Amygdala (tissue), 56 donors: Measurements from ENCODE around the gene STARD7.
"Not testable (repeated sequence)": the region's sequence is repeated elsewhere in the genome, so short reads cannot be mapped to it uniquely, and the experiment has no call there.

Experiments
- DNase-seq, 56 donors: peaks; one replicate each; lab custom pipeline; 2025; lab: John Stamatoyannopoulos, UW

The STARD7 gene, protein sequence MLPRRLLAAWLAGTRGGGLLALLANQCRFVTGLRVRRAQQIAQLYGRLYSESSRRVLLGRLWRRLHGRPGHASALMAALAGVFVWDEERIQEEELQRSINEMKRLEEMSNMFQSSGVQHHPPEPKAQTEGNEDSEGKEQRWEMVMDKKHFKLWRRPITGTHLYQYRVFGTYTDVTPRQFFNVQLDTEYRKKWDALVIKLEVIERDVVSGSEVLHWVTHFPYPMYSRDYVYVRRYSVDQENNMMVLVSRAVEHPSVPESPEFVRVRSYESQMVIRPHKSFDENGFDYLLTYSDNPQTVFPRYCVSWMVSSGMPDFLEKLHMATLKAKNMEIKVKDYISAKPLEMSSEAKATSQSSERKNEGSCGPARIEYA

DNA sequence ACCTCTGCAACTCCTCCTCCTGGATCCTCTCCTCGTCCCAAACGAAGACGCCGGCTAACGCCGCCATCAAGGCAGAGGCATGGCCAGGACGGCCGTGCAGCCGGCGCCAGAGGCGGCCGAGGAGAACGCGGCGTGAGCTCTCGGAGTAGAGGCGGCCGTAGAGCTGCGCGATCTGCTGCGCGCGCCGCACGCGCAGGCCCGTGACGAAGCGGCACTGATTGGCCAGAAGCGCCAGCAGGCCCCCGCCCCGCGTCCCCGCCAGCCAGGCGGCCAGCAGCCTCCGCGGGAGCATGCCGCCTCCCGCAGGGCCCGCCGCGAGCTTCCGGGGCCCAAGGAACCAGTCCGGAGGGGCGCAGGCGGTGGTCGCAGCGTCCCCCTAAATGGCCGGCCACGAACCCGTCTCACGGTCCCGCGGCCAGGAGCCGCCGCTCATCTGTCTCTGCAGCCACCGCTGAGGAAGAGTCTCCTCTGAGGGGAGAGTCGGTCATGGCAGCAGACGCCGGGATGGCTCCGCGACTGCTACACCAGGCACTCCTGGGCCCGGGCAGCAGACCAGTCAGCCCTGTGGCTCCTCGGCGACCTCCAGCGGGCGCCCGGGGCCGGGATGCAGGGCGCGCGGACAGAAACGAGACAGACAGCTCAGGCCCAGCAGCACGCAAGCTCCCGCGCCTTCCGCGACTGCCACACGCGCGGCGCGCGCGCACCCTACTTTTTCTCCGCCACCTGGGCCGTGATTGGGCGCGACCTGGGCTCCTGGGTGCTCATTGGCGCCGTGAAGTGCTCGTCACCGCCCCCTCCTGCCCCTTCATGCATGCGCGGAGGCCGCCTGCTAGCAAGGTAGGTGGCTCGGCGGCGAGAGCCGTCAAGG lies at the start of gene STARD7:
Gene STARD7 (minus strand): TSS at position 685 of the 868 bp plus-strand sequence. CDS start 393 bp downstream, at position 292.
- DNase-seq = peak; percentile 85 to 98 (median 94)

DNA sequence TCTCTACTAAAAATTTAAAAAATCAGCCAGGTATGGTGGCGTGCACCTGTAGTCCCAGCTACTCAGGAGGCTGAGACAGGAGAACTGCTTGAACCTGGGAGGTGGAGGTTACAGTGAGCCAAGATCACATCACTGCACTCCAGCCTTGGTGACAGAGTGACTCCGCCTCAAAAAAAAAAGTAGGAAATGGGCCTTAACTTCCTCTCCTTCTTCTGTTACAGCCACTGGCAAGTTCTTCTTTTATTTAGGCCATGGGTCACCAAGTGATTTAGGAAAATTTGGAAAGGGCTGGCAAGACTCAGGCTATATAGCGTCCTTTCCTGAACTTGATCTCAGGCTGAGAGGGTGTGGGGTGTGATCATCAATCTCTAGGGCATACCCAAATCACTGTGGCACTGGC lies 49.1 kb upstream of the STARD7 start:
- DNase-seq = not testable (repeated sequence)

DNA sequence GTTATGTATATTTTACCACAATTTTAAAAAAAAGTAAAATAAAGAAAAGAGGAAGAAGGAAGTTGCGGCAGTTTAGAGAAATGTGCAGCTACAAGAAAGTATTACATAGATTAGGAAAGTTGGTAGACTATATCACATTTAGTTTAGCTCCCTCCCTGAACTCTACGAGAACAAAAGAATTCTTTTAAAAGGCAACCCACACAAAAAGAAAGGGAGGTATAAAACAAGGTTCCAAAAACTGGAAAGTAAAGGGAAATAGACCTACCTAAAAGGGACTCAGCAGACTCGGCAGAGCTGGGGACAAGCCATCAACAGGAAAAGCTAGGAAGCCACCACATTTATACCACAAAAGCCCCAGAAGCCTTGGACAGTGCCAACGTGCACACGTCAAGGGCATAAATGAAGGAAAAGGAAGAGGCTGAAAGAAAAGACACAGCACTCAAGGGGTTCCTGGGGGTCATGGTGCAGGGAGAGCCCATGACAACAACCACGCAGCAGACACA lies 48.0 kb upstream of the STARD7 start:
- DNase-seq = no peak

DNA sequence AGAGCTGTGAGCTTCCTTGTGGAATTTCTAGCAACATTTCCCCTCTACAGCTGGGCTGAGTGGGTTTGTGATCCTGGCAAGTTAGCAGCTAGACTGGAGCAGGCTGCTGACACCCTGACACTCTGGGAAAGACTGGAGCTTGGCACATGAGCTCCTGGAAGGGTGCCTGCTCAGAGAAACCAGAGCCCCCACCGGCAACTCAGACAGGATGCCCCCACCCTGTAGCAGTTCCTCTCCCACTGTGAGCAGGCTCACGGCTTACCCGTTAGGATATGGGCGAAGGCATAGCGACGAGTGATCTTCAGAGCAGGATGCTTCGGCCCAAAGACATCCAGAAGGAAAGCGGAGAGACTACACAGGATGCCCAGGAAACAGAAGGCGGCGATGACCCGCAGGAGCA lies 45.9 kb upstream of the STARD7 start:
- DNase-seq = no peak

DNA sequence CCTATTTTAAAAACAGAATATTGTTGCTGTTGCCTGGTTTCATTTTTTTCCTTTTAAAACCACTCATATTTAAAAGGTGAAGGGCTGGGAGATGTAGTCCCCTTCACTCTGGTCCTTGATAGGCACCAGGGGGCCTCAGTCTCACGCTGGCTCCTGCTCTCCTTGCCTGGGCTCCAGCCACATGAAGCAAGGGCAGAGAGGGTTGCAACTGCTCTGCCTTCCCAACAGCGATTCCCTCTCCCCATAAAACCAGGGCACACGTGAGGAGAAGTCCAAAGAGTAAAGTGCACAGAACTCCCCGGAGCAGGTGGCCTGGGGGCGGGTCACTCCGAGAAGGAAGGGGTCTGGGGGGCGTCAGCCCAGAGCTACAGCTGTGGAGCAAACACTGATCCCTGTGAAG lies 44.4 kb upstream of the STARD7 start:
- DNase-seq = no peak

DNA sequence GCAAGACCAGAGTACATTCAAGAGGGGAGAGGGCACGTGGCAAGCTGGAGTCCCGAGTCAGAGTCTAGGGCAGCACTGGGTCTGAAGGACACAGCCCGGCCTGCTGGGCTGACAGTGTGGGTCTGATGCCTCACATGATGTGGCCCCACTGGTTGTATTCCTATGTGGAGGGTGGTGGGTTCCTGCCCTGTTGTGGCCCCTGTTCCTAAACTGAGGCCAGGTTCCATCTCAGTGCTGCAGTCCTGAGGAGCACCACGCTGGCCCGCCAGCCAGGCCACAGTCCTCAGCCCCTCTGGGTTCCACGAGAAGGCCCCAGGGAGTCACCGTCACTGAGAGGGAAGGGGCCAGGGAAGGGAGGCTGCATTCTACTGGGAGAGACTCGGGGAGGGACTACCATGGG lies 43.9 kb upstream of the STARD7 start:
- DNase-seq = no peak

DNA sequence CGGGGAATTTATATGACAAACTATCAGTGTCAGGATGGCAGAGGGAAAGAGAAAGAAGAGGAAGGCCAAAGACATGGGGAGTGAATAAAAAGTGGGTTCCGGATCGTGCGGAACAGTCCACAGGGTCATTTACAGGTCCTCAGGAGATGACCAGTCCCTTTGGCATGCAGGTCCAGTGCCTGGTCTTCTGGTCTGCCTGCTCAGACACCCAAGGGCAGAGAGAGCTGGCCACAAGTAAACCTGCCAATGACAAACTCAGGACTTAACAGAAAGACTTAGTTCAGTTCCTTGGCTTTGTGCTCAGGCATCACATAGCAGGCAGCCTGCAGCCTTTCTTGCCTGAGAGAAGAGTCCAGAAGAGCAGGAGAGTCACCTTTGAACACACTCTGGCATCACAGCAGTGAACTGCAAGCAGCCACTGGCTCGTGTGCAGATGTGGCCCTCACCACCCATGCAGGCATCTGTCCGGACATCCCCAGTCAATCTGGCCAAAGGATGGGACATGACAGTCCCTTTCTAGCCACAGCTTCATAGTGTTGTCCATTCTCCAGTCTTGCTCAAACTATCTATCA lies 43.2 kb upstream of the STARD7 start:
- DNase-seq = peak in 24 of 56 donors; percentile 11 to 84 (median 30)

DNA sequence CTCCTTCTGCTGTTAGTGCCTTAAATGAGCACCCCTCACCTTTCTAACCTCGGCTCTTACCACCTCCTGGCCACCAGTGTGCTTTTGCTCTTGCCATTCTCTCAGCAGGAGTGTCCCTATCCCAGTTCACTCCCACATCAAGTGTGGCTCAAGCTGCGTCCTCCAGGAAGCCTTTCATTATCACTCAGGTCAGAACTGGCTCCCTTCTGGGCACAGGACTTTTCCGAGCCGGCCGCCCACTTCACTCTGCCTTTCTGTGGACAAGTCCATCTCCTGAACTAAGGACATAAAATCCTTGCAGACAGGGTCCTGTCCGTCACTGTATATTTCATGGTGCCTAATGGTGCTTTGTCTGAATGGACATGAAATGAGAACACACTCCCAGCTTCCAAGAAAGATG lies 41.6 kb upstream of the STARD7 start:
- no peak for DNase-seq

DNA sequence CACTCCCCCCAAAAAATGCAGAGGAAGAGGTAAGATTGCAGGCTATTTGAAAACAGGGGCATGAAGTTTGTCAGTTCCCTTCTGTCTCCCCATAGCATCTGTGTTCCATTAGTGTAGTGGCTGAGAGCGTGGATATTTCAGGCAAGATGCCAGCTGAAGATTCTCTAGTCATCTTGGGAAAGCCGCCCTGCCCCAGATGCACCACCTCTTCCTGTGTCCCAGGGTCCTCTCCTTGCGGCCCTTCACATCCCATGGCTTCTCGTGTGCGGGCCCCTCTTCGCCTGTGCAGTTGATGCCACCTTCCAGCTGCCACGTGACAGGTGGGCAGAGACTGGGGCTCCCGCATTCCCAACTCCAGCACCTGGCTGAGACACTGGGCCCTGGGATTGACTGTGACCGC lies 41.0 kb upstream of the STARD7 start:
- DNase-seq = no peak

DNA sequence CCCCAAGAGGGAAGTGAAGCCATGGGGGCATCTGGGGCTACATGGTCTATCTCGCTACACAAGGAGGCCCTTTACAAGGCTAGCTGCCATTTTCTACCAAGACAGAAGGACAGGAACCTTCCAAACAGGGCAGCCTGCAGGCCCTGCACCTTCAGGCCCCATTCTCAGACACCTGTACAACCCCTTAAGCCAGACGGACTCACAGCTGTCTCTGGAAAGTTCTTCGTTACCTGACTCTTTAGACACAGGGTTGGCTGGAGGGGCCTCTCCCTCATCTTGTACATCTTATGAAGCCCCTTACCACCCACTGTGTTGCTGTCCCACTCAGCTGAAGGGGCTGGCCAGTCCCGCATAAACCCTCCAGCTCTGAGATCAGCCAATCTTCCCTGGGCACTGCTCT lies 40.0 kb upstream of the STARD7 start:
- DNase-seq = no peak

DNA sequence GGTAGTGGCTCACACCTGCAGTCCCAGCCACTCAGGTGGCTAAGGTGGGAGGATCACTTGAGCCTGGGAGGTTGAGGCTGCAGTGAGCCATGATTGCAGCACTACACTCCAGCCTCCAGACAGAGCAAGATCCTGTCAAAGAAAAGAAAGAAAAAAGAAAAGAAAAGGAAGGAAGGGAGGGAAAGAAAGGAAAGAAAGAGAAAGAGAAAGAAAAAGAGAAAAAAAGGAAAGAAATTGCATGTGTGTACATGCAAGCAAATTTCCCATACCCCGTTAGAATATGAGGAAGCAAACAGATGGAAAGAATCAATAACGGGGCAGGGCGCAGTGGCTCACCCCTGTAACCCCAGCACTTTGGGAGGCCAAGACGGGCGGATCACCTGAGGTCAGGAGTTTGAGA lies 39.3 kb upstream of the STARD7 start:
- DNase-seq = no peak

DNA sequence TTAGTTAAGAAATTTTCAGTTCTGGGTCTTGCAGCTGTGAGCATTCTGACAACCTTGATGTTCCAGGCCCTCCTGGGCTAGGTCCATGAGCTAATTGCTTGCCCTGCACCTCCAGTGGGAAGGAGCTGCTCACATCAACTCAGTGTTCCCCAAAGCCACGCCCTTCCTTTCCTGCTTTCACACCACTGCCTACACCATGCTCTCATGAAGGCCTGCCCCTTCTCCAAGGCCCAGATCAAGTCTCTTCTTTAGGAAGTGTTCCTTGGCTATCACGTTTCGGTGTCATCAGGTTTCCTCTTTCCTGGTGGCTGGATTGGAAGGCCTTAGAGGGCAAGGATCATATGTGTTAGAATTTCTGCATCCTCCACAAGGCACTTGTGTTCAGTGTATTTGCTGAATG lies 38.4 kb upstream of the STARD7 start:
- no peak for DNase-seq

DNA sequence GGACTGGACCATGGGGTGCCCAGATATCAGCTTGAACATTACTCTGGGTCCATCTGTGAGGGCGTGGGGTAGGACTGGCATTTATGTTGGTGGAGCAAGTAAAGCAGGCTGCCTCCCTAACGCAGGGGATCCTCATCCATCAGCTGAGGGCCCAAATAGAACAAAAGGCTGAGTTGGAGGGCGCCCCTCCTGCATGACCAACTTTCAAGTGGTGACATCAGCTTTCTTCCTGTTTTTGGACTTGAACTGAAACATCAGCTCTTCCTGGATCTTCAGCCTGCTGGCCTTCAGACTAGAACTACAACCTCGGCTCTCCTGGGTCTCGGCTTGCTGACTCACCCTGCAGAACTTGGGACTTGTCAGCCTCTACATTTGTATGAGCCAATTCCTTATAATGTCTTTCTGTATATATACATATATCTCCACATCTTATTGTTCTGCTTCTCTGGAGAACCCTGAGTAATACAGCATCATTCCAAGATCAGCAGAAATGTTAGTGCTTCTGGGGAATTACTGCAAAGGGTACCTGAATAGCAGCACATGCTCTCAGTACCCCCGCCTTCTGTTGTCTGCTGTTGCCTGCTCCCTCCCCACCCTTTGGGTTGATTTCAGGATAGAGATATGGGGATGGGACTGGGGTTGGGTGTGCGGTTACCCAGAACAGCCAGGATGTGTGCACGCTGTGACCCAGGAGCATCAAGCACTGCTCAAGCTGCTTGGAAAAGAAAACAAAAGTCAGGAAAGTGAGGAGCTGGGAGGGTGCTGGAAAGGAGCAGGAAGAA lies 37.2 kb upstream of the STARD7 start:
- no peak for DNase-seq

DNA sequence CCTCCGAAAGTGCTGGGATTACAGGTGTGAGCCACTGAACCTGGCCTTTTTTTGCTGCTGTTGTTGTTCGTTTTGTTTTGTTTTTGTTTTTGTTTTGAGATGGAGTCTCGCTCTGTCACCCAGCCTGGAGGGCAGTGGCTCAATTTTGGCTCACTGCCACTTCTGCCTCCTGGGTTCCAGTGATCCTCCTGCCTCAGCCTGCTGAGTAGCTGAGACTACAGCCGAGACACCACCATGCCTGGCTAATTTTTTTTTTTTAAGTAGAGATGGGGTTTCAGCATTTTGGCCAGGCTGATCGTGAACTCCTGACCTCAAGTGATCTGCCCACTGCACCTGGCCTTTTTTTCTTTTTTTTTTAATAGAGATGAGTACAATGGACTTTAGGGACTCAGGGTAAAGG lies 35.2 kb upstream of the STARD7 start:
- no peak for DNase-seq

DNA sequence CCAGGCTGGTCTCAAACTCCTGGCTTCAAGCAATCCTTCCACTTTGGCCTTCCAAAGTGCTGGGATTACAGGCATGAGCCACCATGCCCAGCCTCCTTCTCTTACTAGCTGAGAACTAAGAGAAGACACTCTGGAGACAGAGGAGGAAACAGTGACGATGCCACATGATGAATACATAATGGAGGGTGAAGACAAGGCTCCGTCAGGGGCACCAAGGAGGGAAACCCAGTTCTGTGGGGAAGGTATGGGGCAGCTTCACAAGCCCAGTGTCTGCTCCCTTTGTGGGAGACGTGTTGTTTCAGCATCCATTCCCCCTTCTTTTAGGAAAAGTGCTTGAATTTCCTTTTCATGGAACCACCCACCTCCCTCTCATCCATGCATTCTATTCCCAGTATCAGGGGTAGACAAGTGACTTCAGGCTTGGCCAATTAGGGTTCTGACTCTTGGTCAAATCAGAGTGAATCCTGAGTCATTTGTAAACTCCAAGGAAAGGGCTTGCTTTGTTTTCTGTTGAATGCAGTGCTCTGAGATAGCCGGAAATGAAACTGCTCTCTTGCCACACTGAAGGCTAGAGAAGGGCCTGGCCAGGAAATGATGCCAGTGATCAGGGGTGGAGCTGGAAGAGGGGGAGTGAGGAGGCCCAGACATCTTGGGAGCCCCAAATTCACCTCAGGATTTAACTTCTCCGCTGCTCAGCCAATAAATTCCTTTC lies 33.4 kb upstream of the STARD7 start:
- DNase-seq = peak in 25 of 56 donors; percentile 11 to 68 (median 35)

DNA sequence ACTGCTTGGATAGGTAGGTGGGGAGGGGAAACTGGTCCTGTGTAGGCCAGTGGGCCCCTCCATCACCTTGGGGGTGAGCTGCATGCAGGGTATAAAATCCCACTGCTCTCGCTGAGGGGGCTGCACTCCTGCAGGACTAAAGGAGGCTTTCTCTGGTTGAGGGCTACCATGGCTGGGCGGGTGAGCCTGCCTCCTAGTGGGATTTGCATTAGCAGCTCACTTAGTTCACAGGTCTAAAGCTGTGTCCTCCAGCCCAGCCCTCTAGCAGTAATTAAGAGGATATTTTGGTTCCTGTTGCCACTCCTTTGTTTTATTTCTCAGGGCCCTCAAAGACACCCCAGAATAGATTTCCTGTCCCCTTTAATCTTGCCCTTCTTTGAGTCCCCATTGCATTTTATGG lies 32.6 kb upstream of the STARD7 start:
- no peak for DNase-seq

DNA sequence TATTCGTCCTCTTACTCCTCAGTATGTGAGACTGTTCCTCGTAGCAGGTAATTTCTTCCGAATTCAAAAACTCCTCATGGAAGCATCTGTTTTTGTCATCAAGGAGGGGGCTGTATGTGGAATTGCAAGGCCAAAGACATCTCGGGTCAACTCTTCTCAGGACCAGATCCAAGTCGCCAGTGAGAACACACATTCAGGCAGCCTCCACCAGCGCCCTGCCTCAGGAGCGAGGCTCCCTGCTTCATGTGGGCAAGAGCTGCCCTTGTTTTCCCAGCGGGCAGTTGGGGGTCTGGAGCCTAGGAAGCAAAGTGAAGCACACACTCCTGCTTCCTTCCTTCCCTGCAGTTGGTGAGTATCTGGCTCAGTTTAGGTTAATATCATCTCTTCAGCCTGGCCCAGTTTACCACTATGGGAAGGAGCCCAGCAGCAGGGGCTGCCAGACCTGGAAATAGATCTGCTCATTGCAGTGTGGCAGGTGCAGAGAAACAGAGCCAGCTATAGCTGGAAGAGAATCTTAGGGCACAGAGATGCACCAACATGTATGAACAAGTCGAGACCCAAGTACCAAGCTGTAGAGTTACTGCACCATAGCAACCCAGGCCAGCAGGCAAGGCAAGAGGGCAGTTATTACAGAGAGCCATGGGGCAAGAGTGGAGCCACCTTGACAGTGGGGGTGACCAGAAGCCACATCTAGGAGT lies 31.9 kb upstream of the STARD7 start:
- no peak for DNase-seq

DNA sequence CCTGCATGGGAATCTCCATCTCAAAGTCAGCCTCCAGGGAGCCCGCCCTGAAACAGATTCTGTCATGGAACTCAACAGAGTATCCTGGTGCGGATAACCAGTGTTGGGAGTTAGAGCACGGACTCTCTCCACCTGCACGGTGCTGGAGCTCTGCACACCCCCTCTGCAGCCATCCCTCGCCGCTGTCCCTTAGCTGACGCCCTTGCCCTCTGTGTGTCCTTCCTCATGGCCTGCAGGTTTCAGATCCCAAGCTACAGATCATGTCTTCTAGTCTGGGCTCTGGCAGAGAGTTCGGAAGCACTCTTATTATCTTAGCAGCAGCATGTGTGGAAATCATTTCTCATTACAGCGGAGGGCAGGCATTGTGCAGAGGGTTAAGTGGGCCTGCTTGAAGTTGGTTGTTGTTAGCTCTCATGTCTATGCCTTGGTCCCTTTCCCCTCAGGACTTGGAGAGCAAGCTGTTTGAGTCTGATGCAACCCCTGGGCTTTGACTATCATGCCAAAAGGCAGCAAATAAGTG lies 31.2 kb upstream of the STARD7 start:
- no peak for DNase-seq

DNA sequence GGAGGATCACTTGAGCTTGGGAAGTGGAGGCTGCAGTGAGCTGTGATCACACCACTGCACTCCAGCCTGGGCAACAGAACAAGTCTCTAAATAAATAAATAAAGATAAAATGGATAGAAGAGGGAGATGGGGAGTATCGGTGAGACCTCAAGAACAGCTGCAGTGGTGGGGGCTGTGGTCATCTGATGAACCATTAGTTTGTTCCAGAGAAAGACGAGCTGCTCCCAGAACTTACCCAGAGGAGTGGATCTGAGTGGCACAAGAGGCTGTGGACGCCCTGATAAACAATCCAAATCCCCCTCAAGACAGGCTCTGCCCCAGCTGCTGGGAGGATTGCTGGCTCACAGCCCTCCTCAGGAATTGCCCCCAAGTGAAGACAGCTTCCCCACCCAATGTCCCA lies 30.5 kb upstream of the STARD7 start:
- no peak for DNase-seq
